ENCODE data around the gene OR52B6.

- TF ChIP-seq POLR2A (IDR thresholded peaks at IDR 0.05) (no peak), CTCF (IDR thresholded peaks at IDR 0.05) (no peak), POLR2AphosphoS5 (IDR thresholded peaks at IDR 0.05; ENCODE audit: insufficient read depth in 1 of 2, low read depth in 1 of 2) (no peak)
These were observed 49.4 kb upstream of the OR52B6 start for GRCh38 chr11:5531053-5531831.

All from vagina (tissue), 2 donors.